Fibroblast of the aortic adventitia (primary cell): ENCODE data around the gene FAF1. TPM values are rescaled to one million over a fixed set of nuclear protein-coding genes. Genes with fewer than 3 reads are reported as not detected.
A peak's percentile ranks its signal among the peaks of the same experiment; 100 is the strongest.
"Not testable (repeated sequence)": the region's sequence is repeated elsewhere in the genome, so short reads cannot be mapped to it uniquely, and the experiment has no call there.

Source experiments
- DNase-seq: peaks from one replicate; pipeline ENCODE4 v3.0.0-alpha.2; 2010; ENCODE audit warnings: low read depth
- H3K4me3 ChIP-seq: 2 replicates; pipeline ENCODE4 v1.5.1; 2011; ENCODE audit warnings: low read depth, mild to moderate bottlenecking, control low read depth, low read length, moderate library complexity
- total RNA-seq: library from RNA; depleted of rRNA; stranded (reverse); fragments of >200 nt; gene quantifications from 2 replicates; pipeline ENCODE4 v1.2.3, GENCODE V29; 2012; ENCODE audit warnings: low replicate concordance
- TF ChIP-seq, protein P1 (sequence below): IDR thresholded peaks from 2 replicates; pipeline ENCODE4 v1.5.1; 2011; ENCODE audit warnings: mild to moderate bottlenecking, low read length, control low read depth, inconsistent platforms; ENCODE audit not compliant: insufficient read depth

Gene FAF1
- total RNA-seq, 1 donor, result 93.8 TPM

- no peak overlapping the region for H3K4me3 ChIP-seq
- no peak for DNase-seq
- TF ChIP-seq, protein P1, sequence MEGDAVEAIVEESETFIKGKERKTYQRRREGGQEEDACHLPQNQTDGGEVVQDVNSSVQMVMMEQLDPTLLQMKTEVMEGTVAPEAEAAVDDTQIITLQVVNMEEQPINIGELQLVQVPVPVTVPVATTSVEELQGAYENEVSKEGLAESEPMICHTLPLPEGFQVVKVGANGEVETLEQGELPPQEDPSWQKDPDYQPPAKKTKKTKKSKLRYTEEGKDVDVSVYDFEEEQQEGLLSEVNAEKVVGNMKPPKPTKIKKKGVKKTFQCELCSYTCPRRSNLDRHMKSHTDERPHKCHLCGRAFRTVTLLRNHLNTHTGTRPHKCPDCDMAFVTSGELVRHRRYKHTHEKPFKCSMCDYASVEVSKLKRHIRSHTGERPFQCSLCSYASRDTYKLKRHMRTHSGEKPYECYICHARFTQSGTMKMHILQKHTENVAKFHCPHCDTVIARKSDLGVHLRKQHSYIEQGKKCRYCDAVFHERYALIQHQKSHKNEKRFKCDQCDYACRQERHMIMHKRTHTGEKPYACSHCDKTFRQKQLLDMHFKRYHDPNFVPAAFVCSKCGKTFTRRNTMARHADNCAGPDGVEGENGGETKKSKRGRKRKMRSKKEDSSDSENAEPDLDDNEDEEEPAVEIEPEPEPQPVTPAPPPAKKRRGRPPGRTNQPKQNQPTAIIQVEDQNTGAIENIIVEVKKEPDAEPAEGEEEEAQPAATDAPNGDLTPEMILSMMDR, result no peak
These were observed 428.5 kb downstream of the FAF1 start for GRCh38 chr1:50531601-50532000.

- no peak overlapping the region for H3K4me3 ChIP-seq
- peak; percentile 43 for DNase-seq
- TF ChIP-seq, protein P1, result no peak
These were observed 429.0 kb downstream of the FAF1 start for GRCh38 chr1:50531027-50531426.

DNA sequence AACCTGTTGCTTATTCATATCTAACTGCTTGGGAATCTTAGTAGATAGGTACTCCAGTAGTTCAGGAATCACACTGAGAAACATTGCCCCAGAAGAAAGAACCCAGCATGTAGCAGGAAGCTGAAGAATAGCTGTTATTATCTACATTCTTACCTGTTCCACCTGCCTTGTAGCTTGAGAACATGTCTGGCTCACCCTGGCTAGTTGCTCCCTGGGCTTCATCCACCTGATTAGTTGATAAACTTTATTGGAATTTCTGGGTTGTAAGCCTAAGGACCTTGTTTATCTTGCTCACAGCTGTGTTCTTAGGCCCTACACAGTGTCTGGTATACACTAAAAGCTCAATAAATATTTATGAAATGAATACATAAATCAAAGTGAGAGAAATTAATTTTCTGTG, 430.6 kb downstream of the FAF1 start:
- no peak overlapping the region for H3K4me3 ChIP-seq
- no peak for DNase-seq
- TF ChIP-seq, protein P1, result no peak

- H3K4me3 ChIP-seq, DNase-seq: not testable (repeated sequence)
These were observed 432.1 kb downstream of the FAF1 start for GRCh38 chr1:50527987-50528320.

GRCh38 chr1:50527249-50527986, 432.6 kb downstream of the FAF1 start:
- H3K4me3 ChIP-seq, result no peak overlapping the region
- DNase-seq, result no peak
- TF ChIP-seq, protein P1, result no peak

DNA sequence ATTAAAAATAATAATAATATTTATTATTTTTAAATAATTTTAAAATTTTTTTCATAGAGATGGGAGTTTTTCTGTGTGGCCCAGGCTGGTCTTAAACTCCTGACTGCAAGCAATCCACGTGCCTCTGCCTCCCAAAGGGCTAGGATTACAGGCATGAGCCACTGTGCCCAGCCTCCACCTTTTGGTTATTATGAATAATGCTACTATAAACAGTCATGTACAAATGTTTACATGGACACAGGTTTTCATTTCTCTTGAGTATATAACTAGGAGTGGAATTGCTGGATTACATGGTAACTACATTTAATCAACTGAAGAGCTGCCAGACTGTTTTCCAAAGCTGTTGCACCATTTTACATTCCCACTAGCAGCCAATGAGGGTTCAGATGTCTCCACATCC, 433.6 kb downstream of the FAF1 start:
- TF ChIP-seq, protein P1, result no peak
- no peak for DNase-seq
- no peak overlapping the region for H3K4me3 ChIP-seq

- DNase-seq, result no peak
- TF ChIP-seq, protein P1, result no peak
- H3K4me3 ChIP-seq, result no peak overlapping the region
These were observed 436.5 kb downstream of the FAF1 start for GRCh38 chr1:50523548-50523947.
